Neural progenitor cell (in vitro differentiated cells): Measurements from ENCODE around the gene MICAL2.

Experiments
- EZH2 ChIP-seq: fragments of 200-600 bp; sonication (generic); IDR thresholded peaks from 2 replicates; pipeline ENCODE4 v1.6.1; 2017; ENCODE audit warnings: antibody characterized with exemption, mild to moderate bottlenecking, moderate library complexity
- EZH2phosphoT487 ChIP-seq: fragments of 200-600 bp; sonication (generic); IDR thresholded peaks from 2 replicates; pipeline ENCODE4 v1.6.1; 2017; ENCODE audit warnings: antibody characterized with exemption
- TF ChIP-seq, protein P1 (sequence below): fragments of 200-600 bp; sonication (generic); IDR thresholded peaks from 2 replicates; pipeline ENCODE4 v1.5.1; 2017; ENCODE audit warnings: antibody characterized with exemption, mild to moderate bottlenecking

DNA sequence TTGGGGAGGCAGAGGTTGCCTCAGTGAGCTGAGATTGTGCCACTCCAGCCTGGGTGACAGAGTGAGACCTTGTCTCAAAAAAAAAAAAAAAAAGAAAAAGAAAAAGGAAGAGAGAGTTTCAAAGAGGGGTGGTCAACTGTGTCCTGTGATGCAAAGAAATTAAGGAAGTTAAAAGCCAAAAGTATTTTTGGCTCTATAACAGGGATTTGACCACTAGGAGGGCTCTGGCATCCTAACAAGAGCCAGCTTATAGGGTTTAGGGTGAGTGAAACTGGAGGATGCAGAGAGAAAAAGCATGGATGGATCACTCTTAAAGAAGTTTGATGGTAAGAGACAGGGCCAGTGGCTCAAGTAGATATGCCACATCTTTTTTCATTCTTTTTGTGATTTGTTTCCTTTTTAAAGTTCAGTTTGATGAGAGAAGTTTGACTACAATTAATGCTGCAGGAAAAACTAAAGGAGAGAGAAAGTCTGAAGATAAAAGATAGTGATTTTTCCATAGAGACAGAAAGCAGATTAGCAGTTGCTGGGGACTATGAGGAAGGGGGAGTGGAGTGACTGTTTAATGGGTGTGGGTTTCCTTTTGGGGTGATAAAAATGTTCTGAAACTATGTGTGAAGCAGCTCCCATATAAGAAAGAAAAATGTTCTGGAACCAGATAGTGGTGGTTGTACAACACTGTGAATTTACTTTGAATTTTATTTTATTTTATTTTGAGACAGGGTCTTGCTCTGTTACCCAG, 11.1 kb upstream of the MICAL2 start:
- TF ChIP-seq, protein P1, sequence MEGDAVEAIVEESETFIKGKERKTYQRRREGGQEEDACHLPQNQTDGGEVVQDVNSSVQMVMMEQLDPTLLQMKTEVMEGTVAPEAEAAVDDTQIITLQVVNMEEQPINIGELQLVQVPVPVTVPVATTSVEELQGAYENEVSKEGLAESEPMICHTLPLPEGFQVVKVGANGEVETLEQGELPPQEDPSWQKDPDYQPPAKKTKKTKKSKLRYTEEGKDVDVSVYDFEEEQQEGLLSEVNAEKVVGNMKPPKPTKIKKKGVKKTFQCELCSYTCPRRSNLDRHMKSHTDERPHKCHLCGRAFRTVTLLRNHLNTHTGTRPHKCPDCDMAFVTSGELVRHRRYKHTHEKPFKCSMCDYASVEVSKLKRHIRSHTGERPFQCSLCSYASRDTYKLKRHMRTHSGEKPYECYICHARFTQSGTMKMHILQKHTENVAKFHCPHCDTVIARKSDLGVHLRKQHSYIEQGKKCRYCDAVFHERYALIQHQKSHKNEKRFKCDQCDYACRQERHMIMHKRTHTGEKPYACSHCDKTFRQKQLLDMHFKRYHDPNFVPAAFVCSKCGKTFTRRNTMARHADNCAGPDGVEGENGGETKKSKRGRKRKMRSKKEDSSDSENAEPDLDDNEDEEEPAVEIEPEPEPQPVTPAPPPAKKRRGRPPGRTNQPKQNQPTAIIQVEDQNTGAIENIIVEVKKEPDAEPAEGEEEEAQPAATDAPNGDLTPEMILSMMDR = peak; percentile 19
- no peak for TF ChIP-seq EZH2
- TF ChIP-seq EZH2phosphoT487 = no peak
